OCI-LY1 (cell line): ENCODE data around the gene UBE2S.
"Not testable (repeated sequence)": the region's sequence is repeated elsewhere in the genome, so short reads cannot be mapped to it uniquely, and the experiment has no call there.

Experiments used
- H2AFZ ChIP-seq: fragments of 200-600 bp; sonication (generic), shearing (Covaris generic); 2 replicates; pipeline ENCODE4 v1.6.0; 2014; ENCODE audit warnings: antibody characterized with exemption, mild to moderate bottlenecking, low read length
- H3F3A ChIP-seq: fragments of 200-600 bp; sonication (generic), shearing (Covaris generic); 2 replicates; pipeline ENCODE4 v1.6.0; 2014; ENCODE audit warnings: mild to moderate bottlenecking, antibody characterized with exemption, low read length, moderate library complexity; ENCODE audit not compliant: insufficient read depth
- H3K27ac ChIP-seq: fragments of 200-600 bp; sonication (generic); 2 replicates; pipeline ENCODE4 v1.5.1; 2014; ENCODE audit warnings: low read length, mixed run types, mild to moderate bottlenecking, low read depth; ENCODE audit not compliant: poor library complexity, severe bottlenecking
- H3K27me3 ChIP-seq: fragments of 200-600 bp; sonication (generic); 2 replicates; pipeline ENCODE4 v1.6.0; 2014; ENCODE audit warnings: antibody characterized with exemption, mild to moderate bottlenecking, low read length, moderate library complexity; ENCODE audit not compliant: insufficient read depth
- H3K36me3 ChIP-seq: fragments of 200-600 bp; sonication (generic); 2 replicates; pipeline ENCODE4 v1.6.1; 2014; ENCODE audit warnings: mild to moderate bottlenecking, antibody characterized with exemption, low read length, moderate library complexity, mixed read lengths; ENCODE audit not compliant: insufficient read depth
- H3K4me1 ChIP-seq: fragments of 200-600 bp; sonication (generic); 2 replicates; pipeline ENCODE4 v1.5.1; 2014; ENCODE audit warnings: mild to moderate bottlenecking, low read length, moderate library complexity; ENCODE audit not compliant: insufficient read depth, severe bottlenecking
- H3K4me2 ChIP-seq: fragments of 200-600 bp; sonication (generic), shearing (Covaris generic); 2 replicates; pipeline ENCODE4 v1.6.1; 2014; ENCODE audit warnings: low read length
- H3K4me3 ChIP-seq: fragments of 200-600 bp; sonication (generic); 2 replicates; pipeline ENCODE4 v1.5.1; 2014; ENCODE audit warnings: low read length, low read depth, mild to moderate bottlenecking, mixed read lengths; ENCODE audit not compliant: poor library complexity, severe bottlenecking
- H3K79me2 ChIP-seq: fragments of 200-600 bp; shearing (Covaris generic); 2 replicates; pipeline ENCODE4 v1.6.1; 2016; ENCODE audit warnings: mixed run types, low read length, mixed read lengths; ENCODE audit not compliant: insufficient read depth
- H3K9ac ChIP-seq: fragments of 200-600 bp; sonication (generic), shearing (Covaris generic); 2 replicates; pipeline ENCODE4 v1.6.1; 2014; ENCODE audit warnings: mild to moderate bottlenecking, low read length, mixed read lengths
- H3K9me2 ChIP-seq: fragments of 200-600 bp; sonication (generic), shearing (Covaris generic); 2 replicates; pipeline ENCODE4 v1.6.1; 2014; ENCODE audit warnings: low read depth, mild to moderate bottlenecking, low read length, mixed read lengths
- H3K9me3 ChIP-seq: fragments of 200-600 bp; shearing (Covaris generic); 2 replicates; pipeline ENCODE4 v1.6.1; 2014; ENCODE audit warnings: low read length, mixed read lengths
- H4K20me1 ChIP-seq: fragments of 200-600 bp; sonication (generic), shearing (Covaris generic); 2 replicates; pipeline ENCODE4 v1.6.0; 2016; ENCODE audit warnings: mild to moderate bottlenecking, low read length; ENCODE audit not compliant: insufficient read depth
- CTCF ChIP-seq: fragments of 200-600 bp; sonication (generic), shearing (Covaris generic); IDR thresholded peaks from 2 replicates; pipeline ENCODE4 v1.5.1; 2017; ENCODE audit warnings: mild to moderate bottlenecking, antibody characterized with exemption, low read length, moderate library complexity, mixed read lengths
- EZH2 ChIP-seq: fragments of 200-600 bp; sonication (generic), shearing (Covaris generic); IDR thresholded peaks from 2 replicates; pipeline ENCODE4 v1.8.0; 2017; ENCODE audit warnings: borderline replicate concordance, mixed run types, mild to moderate bottlenecking, antibody characterized with exemption, low read length, moderate library complexity, mixed read lengths

The UBE2S gene

DNA sequence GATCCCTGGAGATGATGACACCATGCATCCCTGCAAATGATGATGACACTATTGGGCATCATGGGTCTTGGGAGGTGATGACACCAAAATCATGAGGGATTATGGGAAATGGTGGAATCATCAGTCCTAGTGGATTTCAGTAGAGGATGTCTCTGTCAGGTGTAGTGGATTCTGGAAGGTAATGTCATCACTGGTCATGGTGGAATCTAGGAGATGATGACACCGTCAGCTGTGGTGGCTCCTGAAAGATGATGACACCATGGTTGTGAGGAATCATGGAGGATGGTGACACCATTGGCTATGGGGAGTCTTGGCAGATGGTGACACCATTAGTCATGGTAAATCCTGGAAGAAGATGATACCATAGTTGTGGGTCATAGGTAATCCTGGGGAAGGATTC is 23.6 kb upstream of the UBE2S start:
- no peak for TF ChIP-seq CTCF
- TF ChIP-seq EZH2: no peak
- Histone ChIP-seq H4K20me1 (no peaks in the 10 kb centered on the region), H3K9me3 (no peaks in the 10 kb centered on the region), H3K27me3 (no peaks in the 10 kb centered on the region), H3K4me2 (no peak overlapping the region), H3F3A (no peaks in the 10 kb centered on the region), H3K27ac (no peak overlapping the region), H3K36me3 (no peaks in the 10 kb centered on the region), H3K9me2 (no peaks in the 10 kb centered on the region), H3K9ac (no peak overlapping the region), H2AFZ (no peak overlapping the region), H3K4me3 (no peak overlapping the region), H3K4me1 (no peaks in the 10 kb centered on the region), H3K79me2 (no peaks in the 10 kb centered on the region)

- Histone ChIP-seq H3K79me2 (no peaks in the 10 kb centered on the region), H3K9me3 (no peaks in the 10 kb centered on the region), H3K4me2 (no peak overlapping the region), H3K27me3 (no peaks in the 10 kb centered on the region; the same call in 1 of the 2 replicates), H3K9ac (no peak overlapping the region), H3K27ac (no peak overlapping the region), H2AFZ (no peak overlapping the region), H3F3A (no peaks in the 10 kb centered on the region), H3K36me3 (no peaks in the 10 kb centered on the region), H4K20me1 (no peaks in the 10 kb centered on the region), H3K4me3 (no peak overlapping the region), H3K9me2 (no peaks in the 10 kb centered on the region), H3K4me1 (no peaks in the 10 kb centered on the region)
- TF ChIP-seq EZH2: no peak
Observed at GRCh38 chr19:55426042-55426441, 18.5 kb upstream of the UBE2S start.

GRCh38 chr19:55424518-55424917 is 16.9 kb upstream of the UBE2S start:
- no peak overlapping the region for H3K9ac ChIP-seq
- no peak for TF ChIP-seq EZH2
- H3K27me3 ChIP-seq: peaks cover 10% of the 10 kb centered on the region; the same call in 1 of the 2 replicates
- H3K4me2 ChIP-seq: no peak overlapping the region
- no peaks in the 10 kb centered on the region for H4K20me1 ChIP-seq
- H3K79me2 ChIP-seq: no peaks in the 10 kb centered on the region
- H3K9me2 ChIP-seq: no peaks in the 10 kb centered on the region
- no peaks in the 10 kb centered on the region; the same call in 1 of the 2 replicates for H3K36me3 ChIP-seq
- no peak overlapping the region for H3K4me3 ChIP-seq
- H3K9me3 ChIP-seq: peaks cover 3% of the 10 kb centered on the region; the same call in 1 of the 2 replicates
- H3F3A ChIP-seq: no peaks in the 10 kb centered on the region
- H2AFZ ChIP-seq: no peak overlapping the region
- H3K27ac ChIP-seq: no peak overlapping the region
- H3K4me1 ChIP-seq: no peaks in the 10 kb centered on the region

DNA sequence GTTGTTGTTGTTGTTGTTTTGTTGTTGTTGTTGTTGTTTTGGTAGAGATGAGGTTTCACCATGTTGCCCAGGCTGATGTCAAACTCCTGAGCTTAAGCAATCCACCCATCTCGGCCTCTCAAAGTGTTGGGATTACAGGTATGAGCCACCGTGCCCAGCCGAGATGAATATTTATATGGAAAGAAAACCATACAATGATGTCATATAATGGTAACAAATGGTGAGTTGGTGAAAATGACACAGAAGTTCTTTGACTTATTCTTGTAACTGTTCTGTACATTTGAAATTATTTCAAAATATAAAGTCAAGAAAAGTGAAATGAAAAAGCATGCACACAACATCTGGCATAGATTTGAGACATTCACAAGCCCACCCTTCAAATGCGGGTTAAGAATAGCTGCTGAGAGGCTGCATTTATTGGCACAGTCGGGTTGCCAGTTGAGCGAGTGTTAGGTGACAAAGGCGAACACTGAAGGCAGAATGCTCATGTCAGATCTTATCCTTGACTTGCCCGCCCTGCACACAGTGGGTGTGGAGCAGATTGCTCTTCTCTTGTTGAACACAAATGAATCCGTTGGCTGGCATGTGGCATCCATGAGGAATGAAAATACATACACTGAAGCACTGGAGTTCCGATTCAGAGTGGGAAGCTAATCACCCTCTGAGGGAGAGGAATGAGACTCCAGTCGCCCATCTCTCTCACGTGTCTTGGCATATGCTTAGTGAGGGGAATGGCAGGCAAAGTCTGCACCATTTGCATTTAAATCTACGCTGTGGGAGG is 15.8 kb upstream of the UBE2S start:
- no peaks in the 10 kb centered on the region for H3F3A ChIP-seq
- peaks cover 13% of the 10 kb centered on the region; the same call in 1 of the 2 replicates for H3K27me3 ChIP-seq
- H3K27ac ChIP-seq: no peak overlapping the region
- H2AFZ ChIP-seq: no peak overlapping the region
- H3K9me2 ChIP-seq: no peaks in the 10 kb centered on the region
- no peak overlapping the region for H3K4me2 ChIP-seq
- no peak for TF ChIP-seq EZH2
- no peak for TF ChIP-seq CTCF
- H3K4me3 ChIP-seq: no peak overlapping the region
- no peaks in the 10 kb centered on the region; the same call in 1 of the 2 replicates for H3K36me3 ChIP-seq
- H3K79me2 ChIP-seq: no peaks in the 10 kb centered on the region
- peaks cover 3% of the 10 kb centered on the region; the same call in 1 of the 2 replicates for H3K9me3 ChIP-seq
- H3K4me1 ChIP-seq: no peaks in the 10 kb centered on the region
- no peaks in the 10 kb centered on the region for H4K20me1 ChIP-seq
- H3K9ac ChIP-seq: no peak overlapping the region

- peaks cover 13% of the 10 kb centered on the region; the same call in 1 of the 2 replicates for H3K27me3 ChIP-seq
- H3K9ac ChIP-seq, H3K27ac ChIP-seq, H3K9me2 ChIP-seq, H3K4me3 ChIP-seq, H3K36me3 ChIP-seq, H4K20me1 ChIP-seq, H3K4me2 ChIP-seq, H3F3A ChIP-seq, H2AFZ ChIP-seq, H3K79me2 ChIP-seq, H3K4me1 ChIP-seq, H3K9me3 ChIP-seq: not testable (repeated sequence)
Observed at GRCh38 chr19:55421281-55421680, 13.7 kb upstream of the UBE2S start.
